Keratinocyte (primary cell): Measurements from ENCODE around the gene HACE1.

Source experiments
- EZH2 ChIP-seq: IDR thresholded peaks from one replicate; pipeline ENCODE4 v1.6.1; 2012; ENCODE audit warnings: inconsistent platforms, mild to moderate bottlenecking, low read length, moderate library complexity
- TF ChIP-seq, protein P1 (sequence below), 3 experiments: IDR thresholded peaks in 1 of 3; conservative IDR thresholded peaks in 1 of 3; optimal IDR thresholded peaks in 1 of 3; 2 replicates in 2 of 3; 3 replicates in 1 of 3; pipeline versions ENCODE3 to v1.5.1; 2011; ENCODE audit warnings: low read length in 3 of 3, mild to moderate bottlenecking in 3 of 3, moderate library complexity in 2 of 3, control low read depth in 1 of 3, inconsistent platforms in 1 of 3; ENCODE audit not compliant: insufficient read depth in 2 of 3; ENCODE audit errors: extremely low read depth in 1 of 3

DNA sequence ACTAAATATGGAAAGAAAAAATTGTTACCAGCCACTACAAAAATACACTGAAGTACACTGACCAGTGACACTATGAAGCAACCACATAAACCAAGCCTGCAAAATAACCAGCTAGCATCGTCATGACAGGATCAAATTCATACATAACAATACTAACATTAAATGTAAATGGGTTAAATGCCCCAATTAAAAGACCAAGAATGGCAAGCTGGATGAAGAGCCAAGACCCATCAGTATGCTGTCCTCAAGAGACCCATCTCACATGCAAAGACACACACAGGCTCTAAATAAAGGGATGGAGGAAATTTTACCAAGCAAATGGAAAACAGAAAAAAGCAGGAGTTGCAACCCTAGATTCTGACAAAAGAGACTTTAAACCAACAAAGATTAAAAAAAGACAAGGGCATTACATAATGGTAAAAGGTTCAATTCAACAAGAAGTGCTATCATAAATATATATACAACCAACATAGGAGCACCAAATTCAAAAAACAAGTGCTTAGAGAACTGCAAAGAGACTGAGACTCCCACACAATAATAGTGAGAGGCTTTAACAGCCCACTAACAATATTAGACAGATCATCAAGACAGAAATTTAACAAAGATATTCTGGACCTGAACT lies 104.8 kb downstream of the HACE1 start:
- TF ChIP-seq, protein P1, sequence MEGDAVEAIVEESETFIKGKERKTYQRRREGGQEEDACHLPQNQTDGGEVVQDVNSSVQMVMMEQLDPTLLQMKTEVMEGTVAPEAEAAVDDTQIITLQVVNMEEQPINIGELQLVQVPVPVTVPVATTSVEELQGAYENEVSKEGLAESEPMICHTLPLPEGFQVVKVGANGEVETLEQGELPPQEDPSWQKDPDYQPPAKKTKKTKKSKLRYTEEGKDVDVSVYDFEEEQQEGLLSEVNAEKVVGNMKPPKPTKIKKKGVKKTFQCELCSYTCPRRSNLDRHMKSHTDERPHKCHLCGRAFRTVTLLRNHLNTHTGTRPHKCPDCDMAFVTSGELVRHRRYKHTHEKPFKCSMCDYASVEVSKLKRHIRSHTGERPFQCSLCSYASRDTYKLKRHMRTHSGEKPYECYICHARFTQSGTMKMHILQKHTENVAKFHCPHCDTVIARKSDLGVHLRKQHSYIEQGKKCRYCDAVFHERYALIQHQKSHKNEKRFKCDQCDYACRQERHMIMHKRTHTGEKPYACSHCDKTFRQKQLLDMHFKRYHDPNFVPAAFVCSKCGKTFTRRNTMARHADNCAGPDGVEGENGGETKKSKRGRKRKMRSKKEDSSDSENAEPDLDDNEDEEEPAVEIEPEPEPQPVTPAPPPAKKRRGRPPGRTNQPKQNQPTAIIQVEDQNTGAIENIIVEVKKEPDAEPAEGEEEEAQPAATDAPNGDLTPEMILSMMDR (optimal IDR thresholded peaks at IDR 0.05 in 1 of 3, IDR thresholded peaks at IDR 0.05 in 1 of 3, conservative IDR thresholded peaks at IDR 0.05 in 1 of 3; ENCODE audit: extremely low read depth in 1 of 3, insufficient read depth in 2 of 3, low read length in 3 of 3), result no peak
- TF ChIP-seq EZH2, result no peak
